GM12878 (cell line): ENCODE results near the gene HIVEP1. TPM values are rescaled to one million over a fixed set of nuclear protein-coding genes. Genes with fewer than 3 reads are reported as not detected.

Experiments used
- CBX5 ChIP-seq: sonication (generic); IDR thresholded peaks from 2 replicates; pipeline ENCODE4 v1.6.1; 2016; ENCODE audit warnings: low read depth, moderate library complexity, mild to moderate bottlenecking, inconsistent platforms
- ETV6 ChIP-seq, 2 experiments: fragments of 450-650 bp in 1 of 2; IDR thresholded peaks in 1 of 2; conservative IDR thresholded peaks in 1 of 2; 2 replicates each; pipeline ENCODE4 v1.6.1; 2014; ENCODE audit warnings: antibody characterized with exemption in 1 of 2, borderline replicate concordance in 1 of 2, low read depth in 1 of 2, mild to moderate bottlenecking in 1 of 2, moderate library complexity in 1 of 2
- MTA2 ChIP-seq: fragments of 450-650 bp; IDR thresholded peaks from 2 replicates; pipeline ENCODE4 v1.6.1; 2016; ENCODE audit warnings: low read depth, mild to moderate bottlenecking, moderate library complexity
- NFIC ChIP-seq: IDR thresholded peaks from 2 replicates; pipeline ENCODE4 v1.6.1; 2012; ENCODE audit warnings: low read depth, mild to moderate bottlenecking, inconsistent platforms, low read length, moderate library complexity
- NRF1 ChIP-seq: conservative IDR thresholded peaks from 2 replicates; pipeline ENCODE4 v1.6.1; 2011; ENCODE audit warnings: mild to moderate bottlenecking, low read depth, low read length, improper control_type of control experiment
- REST ChIP-seq: IDR thresholded peaks from 2 replicates; pipeline ENCODE4 v1.6.1; 2012; ENCODE audit warnings: mild to moderate bottlenecking, low read depth, low read length
- SMAD1 ChIP-seq: fragments of 450-650 bp; IDR thresholded peaks from 2 replicates; pipeline ENCODE4 v1.6.1; 2018; ENCODE audit warnings: mild to moderate bottlenecking, low read depth; ENCODE audit not compliant: partially characterized antibody
- STAT1 ChIP-seq: fragments of 450-650 bp; conservative IDR thresholded peaks from 2 replicates; pipeline ENCODE4 v1.6.1; 2014; ENCODE audit warnings: antibody characterized with exemption, mild to moderate bottlenecking
- YBX1 ChIP-seq: fragments of 450-650 bp; IDR thresholded peaks from 2 replicates; pipeline ENCODE4 v1.6.1; 2016; ENCODE audit warnings: antibody characterized with exemption
- ZBED1 ChIP-seq: IDR thresholded peaks from 2 replicates; pipeline ENCODE4 v1.6.1; 2016; ENCODE audit warnings: borderline replicate concordance
- polyA plus RNA-seq, 11 experiments: library from polyadenylated mRNA; depleted of rRNA in 4 of 11; unstranded in 6 of 11; stranded (reverse) in 5 of 11; fragments of >200 nt; fragmentation: Nextera tagmentation in 4 of 11; fragmentation: Illumina TruSeq in 1 of 11; extraction: Ambion mirVana in 4 of 11; extraction: Trizol in 1 of 11; gene quantifications; 1 replicate in 1 of 11; 2 replicates in 10 of 11; pipeline versions ENCODE4 v1.2.1 to v1.2.3, GENCODE V29; 2011 to 2016; ENCODE audit warnings: inconsistent platforms in 2 of 11, missing spikeins in 2 of 11, low read depth in 1 of 11
- total RNA-seq, 4 experiments: library from RNA; depleted of rRNA in 3 of 4; stranded (reverse); fragments of >200 nt in 3 of 4; fragmentation: Illumina TruSeq in 1 of 4; extraction: Trizol in 1 of 4; gene quantifications; 2 replicates each; pipeline versions ENCODE4 v1.2.1 to v1.2.3, GENCODE V29; 2013 to 2021
- TF ChIP-seq, protein P1 (sequence below): fragments of 450-650 bp; IDR thresholded peaks from 2 replicates; pipeline ENCODE4 v1.6.1; 2017; ENCODE audit warnings: mild to moderate bottlenecking, low read depth, inconsistent platforms; ENCODE audit not compliant: poor library complexity, severe bottlenecking

The HIVEP1 gene
- total and polyA plus RNA-seq, 10 of the 15 experiments (the other 5 are each of a cell fraction or from before 2014, with no cell fraction given), result 4.3 to 37.5 (median 21.6) TPM

- TF ChIP-seq ETV6 (conservative IDR thresholded peaks at IDR 0.05 in 1 of 2, IDR thresholded peaks at IDR 0.05 in 1 of 2; ENCODE audit: borderline replicate concordance in 1 of 2, low read depth in 1 of 2), result no peak
- TF ChIP-seq NFIC, result no peak
- TF ChIP-seq CBX5, result no peak
- TF ChIP-seq ZBED1, result no peak; the same call in 1 of the 2 replicates
- TF ChIP-seq SMAD1, result no peak
- no peak for TF ChIP-seq NRF1
- TF ChIP-seq REST, result no peak
- no peak for TF ChIP-seq STAT1
- peak; percentile 67 for TF ChIP-seq MTA2
- TF ChIP-seq, protein P1, sequence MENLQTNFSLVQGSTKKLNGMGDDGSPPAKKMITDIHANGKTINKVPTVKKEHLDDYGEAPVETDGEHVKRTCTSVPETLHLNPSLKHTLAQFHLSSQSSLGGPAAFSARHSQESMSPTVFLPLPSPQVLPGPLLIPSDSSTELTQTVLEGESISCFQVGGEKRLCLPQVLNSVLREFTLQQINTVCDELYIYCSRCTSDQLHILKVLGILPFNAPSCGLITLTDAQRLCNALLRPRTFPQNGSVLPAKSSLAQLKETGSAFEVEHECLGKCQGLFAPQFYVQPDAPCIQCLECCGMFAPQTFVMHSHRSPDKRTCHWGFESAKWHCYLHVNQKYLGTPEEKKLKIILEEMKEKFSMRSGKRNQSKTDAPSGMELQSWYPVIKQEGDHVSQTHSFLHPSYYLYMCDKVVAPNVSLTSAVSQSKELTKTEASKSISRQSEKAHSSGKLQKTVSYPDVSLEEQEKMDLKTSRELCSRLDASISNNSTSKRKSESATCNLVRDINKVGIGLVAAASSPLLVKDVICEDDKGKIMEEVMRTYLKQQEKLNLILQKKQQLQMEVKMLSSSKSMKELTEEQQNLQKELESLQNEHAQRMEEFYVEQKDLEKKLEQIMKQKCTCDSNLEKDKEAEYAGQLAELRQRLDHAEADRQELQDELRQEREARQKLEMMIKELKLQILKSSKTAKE, result no peak
- TF ChIP-seq YBX1, result no peak
Measured at GRCh38 chr6:12065321-12066140, 53.4 kb downstream of the HIVEP1 start (continued).
